ENCODE data around the gene PTCH1. TPM values are rescaled to one million over a fixed set of nuclear protein-coding genes. Genes with fewer than 3 reads are reported as not detected.

Gene PTCH1
- polyA plus RNA-seq, 1 donor (not counting 4 experiments of a cell fraction or from before 2014, with no cell fraction given), result 1.7 TPM

GRCh38 chr9:95503369-95503768 lies 13.4 kb downstream of the PTCH1 start:
- no peak for DNase-seq (ENCODE audit: low read depth, low spot score)
- no peaks in the 10 kb centered on the region for H3K27me3 ChIP-seq (ENCODE audit: control insufficient read depth, extremely low read depth, insufficient read depth, low read length)
- no peak overlapping the region for H3K4me3 ChIP-seq (ENCODE audit: control insufficient read depth in 2 of 3, extremely low read depth in 1 of 3, insufficient read depth in 2 of 3, low read depth in 1 of 3, low read length in 3 of 3)
- H3K9me1 ChIP-seq (ENCODE audit: control insufficient read depth, extremely low read depth, insufficient read depth, low read length), result no peaks in the 10 kb centered on the region
- dilution Hi-C loops (cut with MboI; ENCODE audit: extremely low pct_ligation_motif_present, low sequenced_read_pairs), result no loop called here
- H3K9me3 ChIP-seq (ENCODE audit: control insufficient read depth, low read depth, low read length), result no peaks in the 10 kb centered on the region
- no peak overlapping the region for H3K9ac ChIP-seq (ENCODE audit: control insufficient read depth, extremely low read depth, insufficient read depth, low read length)
- H3K79me2 ChIP-seq (ENCODE audit: control insufficient read depth, insufficient read depth, low read length), result no peaks in the 10 kb centered on the region
- H3K4me1 ChIP-seq (ENCODE audit: control insufficient read depth, extremely low read depth, insufficient read depth, low read length), result peaks cover 6% of the 10 kb centered on the region
- H3K27ac ChIP-seq (ENCODE audit: control insufficient read depth, insufficient read depth, low read length), result no peak overlapping the region
- no peak for TF ChIP-seq CTCF (optimal IDR thresholded peaks at IDR 0.05 in 1 of 3, IDR thresholded peaks at IDR 0.05 in 1 of 3, conservative IDR thresholded peaks at IDR 0.05 in 1 of 3; ENCODE audit: extremely low read depth in 1 of 3, insufficient read depth in 2 of 3, low read length in 3 of 3)
- TF ChIP-seq EZH2 (IDR thresholded peaks at IDR 0.05; ENCODE audit: low read length), result no peak
- H4K20me1 ChIP-seq (ENCODE audit: control insufficient read depth, extremely low read depth, insufficient read depth, low read length), result no peaks in the 10 kb centered on the region
- no peak overlapping the region for H3K4me2 ChIP-seq (ENCODE audit: control insufficient read depth, extremely low read depth, insufficient read depth, low read depth, low read length)
- no peak overlapping the region for H2AFZ ChIP-seq (ENCODE audit: control insufficient read depth, low read length)
- FAIRE-seq, result no peak
- H3K36me3 ChIP-seq (ENCODE audit: control insufficient read depth in 2 of 2, extremely low read depth in 1 of 2, insufficient read depth in 2 of 2, low read length in 2 of 2), result no peaks in the 10 kb centered on the region

GRCh38 chr9:95502248-95502647 lies 14.5 kb downstream of the PTCH1 start:
- DNase-seq (ENCODE audit: low read depth, low spot score) (no peak), FAIRE-seq (no peak)
- H3K27ac ChIP-seq (ENCODE audit: control insufficient read depth, insufficient read depth, low read length), result no peak overlapping the region
- H4K20me1 ChIP-seq (ENCODE audit: control insufficient read depth, extremely low read depth, insufficient read depth, low read length), result no peaks in the 10 kb centered on the region
- no peak overlapping the region for H2AFZ ChIP-seq (ENCODE audit: control insufficient read depth, low read length)
- H3K9ac ChIP-seq (ENCODE audit: control insufficient read depth, extremely low read depth, insufficient read depth, low read length), result no peak overlapping the region
- no peaks in the 10 kb centered on the region for H3K9me3 ChIP-seq (ENCODE audit: control insufficient read depth, low read depth, low read length)
- TF ChIP-seq CTCF (optimal IDR thresholded peaks at IDR 0.05 in 1 of 3, IDR thresholded peaks at IDR 0.05 in 1 of 3, conservative IDR thresholded peaks at IDR 0.05 in 1 of 3; ENCODE audit: extremely low read depth in 1 of 3, insufficient read depth in 2 of 3, low read length in 3 of 3), result no peak
- TF ChIP-seq EZH2 (IDR thresholded peaks at IDR 0.05; ENCODE audit: low read length), result no peak
- no peak overlapping the region for H3K4me3 ChIP-seq (ENCODE audit: control insufficient read depth in 2 of 3, extremely low read depth in 1 of 3, insufficient read depth in 2 of 3, low read depth in 1 of 3, low read length in 3 of 3)
- H3K36me3 ChIP-seq (ENCODE audit: control insufficient read depth in 2 of 2, extremely low read depth in 1 of 2, insufficient read depth in 2 of 2, low read length in 2 of 2), result no peaks in the 10 kb centered on the region
- H3K79me2 ChIP-seq (ENCODE audit: control insufficient read depth, insufficient read depth, low read length), result no peaks in the 10 kb centered on the region
- H3K9me1 ChIP-seq (ENCODE audit: control insufficient read depth, extremely low read depth, insufficient read depth, low read length), result no peaks in the 10 kb centered on the region
- no peaks in the 10 kb centered on the region for H3K27me3 ChIP-seq (ENCODE audit: control insufficient read depth, extremely low read depth, insufficient read depth, low read length)
- H3K4me2 ChIP-seq (ENCODE audit: control insufficient read depth, extremely low read depth, insufficient read depth, low read depth, low read length), result no peak overlapping the region
- H3K4me1 ChIP-seq (ENCODE audit: control insufficient read depth, extremely low read depth, insufficient read depth, low read length), result peaks cover 6% of the 10 kb centered on the region
- dilution Hi-C loops (cut with MboI; ENCODE audit: extremely low pct_ligation_motif_present, low sequenced_read_pairs), result no loop called here

All from keratinocyte (primary cell).